IPS DF 19.7 (cell line): ENCODE data around the gene TRMT61B.

Experiments
- DNase-seq: peaks from one replicate; pipeline ENCODE4 v3.0.0-alpha.2; 2013; ENCODE audit warnings: low read depth, low spot score

Gene TRMT61B

GRCh38 chr2:28855977-28856376 is 14.1 kb downstream of the TRMT61B start:
- no peak for DNase-seq

- no peak for DNase-seq
Measured at GRCh38 chr2:28855193-28855592, 14.9 kb downstream of the TRMT61B start.

GRCh38 chr2:28842042-28842441 is 28.1 kb downstream of the TRMT61B start:
- no peak for DNase-seq

- DNase-seq = no peak
Measured at GRCh38 chr2:28838971-28839370, 31.1 kb downstream of the TRMT61B start.

- DNase-seq = no peak
Measured at GRCh38 chr2:28835781-28836180, 34.3 kb downstream of the TRMT61B start.

- no peak for DNase-seq
Measured at GRCh38 chr2:28833740-28834470, 36.2 kb downstream of the TRMT61B start.

GRCh38 chr2:28828382-28828781 is 41.7 kb downstream of the TRMT61B start:
- no peak for DNase-seq

GRCh38 chr2:28824870-28825269 is 45.2 kb downstream of the TRMT61B start:
- no peak for DNase-seq

- no peak for DNase-seq
Measured at GRCh38 chr2:28824207-28824606, 45.9 kb downstream of the TRMT61B start.

GRCh38 chr2:28822036-28822435 is 48.1 kb downstream of the TRMT61B start:
- no peak for DNase-seq

GRCh38 chr2:28821295-28821958 is 48.7 kb downstream of the TRMT61B start:
- DNase-seq = no peak

- no peak for DNase-seq
Measured at GRCh38 chr2:28818053-28818452, 52.1 kb downstream of the TRMT61B start.

- no peak for DNase-seq
Measured at GRCh38 chr2:28810384-28811285, 59.5 kb downstream of the TRMT61B start, which contains the start of gene SPDYA. SPDYA (plus strand) TSS chr2:28810834; CDS start chr2:28816015, 5,181 bp downstream.

GRCh38 chr2:28809927-28810326 is 60.2 kb downstream of the TRMT61B start:
- no peak for DNase-seq

- DNase-seq = no peak
Measured at GRCh38 chr2:28802975-28803429, 67.1 kb downstream of the TRMT61B start.

- no peak for DNase-seq
Measured at GRCh38 chr2:28801726-28802125, 68.4 kb downstream of the TRMT61B start.
